HepG2 (cell line): ENCODE results near the gene RAPSN. TPM values are rescaled to one million over a fixed set of nuclear protein-coding genes. Genes with fewer than 3 reads are reported as not detected.

Experiments
- DPF2 ChIP-seq: sonication (generic); formaldehyde crosslinking; IDR thresholded peaks from 2 replicates; pipeline ENCODE4 v1.4.0; 2020; ENCODE audit warnings: mild to moderate bottlenecking, low read depth, missing genetic modification reagents, borderline replicate concordance
- FLYWCH1 ChIP-seq: sonication (generic); formaldehyde crosslinking; IDR thresholded peaks from 2 replicates; pipeline ENCODE4 v1.8.1; 2023; ENCODE audit warnings: mild to moderate bottlenecking, missing genetic modification reagents
- GTF2F1 ChIP-seq: fragments of 150-350 bp; IDR thresholded peaks from 2 replicates; pipeline ENCODE4 v1.6.1; 2014; ENCODE audit warnings: low read length
- HNF4A ChIP-seq: sonication (generic); formaldehyde crosslinking; IDR thresholded peaks from 2 replicates; pipeline ENCODE4 v1.4.0; 2020; ENCODE audit warnings: missing genetic modification reagents
- IKZF4 ChIP-seq: sonication (generic); formaldehyde crosslinking; IDR thresholded peaks from 2 replicates; pipeline ENCODE4 v1.5.1; 2020; ENCODE audit warnings: borderline replicate concordance, mild to moderate bottlenecking, low read depth, missing genetic modification reagents; ENCODE audit errors: not compliant biosample characterization
- KAT2B ChIP-seq: fragments of 150-350 bp; IDR thresholded peaks from 2 replicates; pipeline ENCODE4 v1.6.1; 2014; ENCODE audit warnings: low read depth, low read length, borderline replicate concordance
- PHF5A ChIP-seq: IDR thresholded peaks from one replicate; pipeline ENCODE4 v1.6.1; 2018; ENCODE audit warnings: low read depth, missing genetic modification reagents; ENCODE audit not compliant: unreplicated experiment
- SRSF4 ChIP-seq: fragments of 200-400 bp; formaldehyde crosslinking; IDR thresholded peaks from one replicate; pipeline ENCODE4 v1.6.1; 2018; ENCODE audit warnings: mild to moderate bottlenecking, low read depth, low read length, moderate library complexity; ENCODE audit not compliant: poor library complexity, severe bottlenecking
- ZNF136 ChIP-seq: sonication (generic); formaldehyde crosslinking; IDR thresholded peaks from 2 replicates; pipeline ENCODE4 v1.8.1; 2022; ENCODE audit warnings: low read depth, mild to moderate bottlenecking, moderate library complexity, missing genetic modification reagents
- ZNF143 ChIP-seq: sonication (generic); formaldehyde crosslinking; IDR thresholded peaks from 2 replicates; pipeline ENCODE4 v1.4.0; 2020; ENCODE audit warnings: missing genetic modification reagents
- ZNF256 ChIP-seq: sonication (generic); formaldehyde crosslinking; conservative IDR thresholded peaks from 2 replicates; pipeline ENCODE4 v1.4.0; 2020; ENCODE audit warnings: missing genetic modification reagents
- ZNF644 ChIP-seq: IDR thresholded peaks from 2 replicates; pipeline ENCODE4 v1.6.1; 2016; ENCODE audit warnings: low read depth
- ZNF687 ChIP-seq: sonication (generic); formaldehyde crosslinking; IDR thresholded peaks from 2 replicates; pipeline ENCODE4 v1.5.1; 2020; ENCODE audit warnings: mild to moderate bottlenecking, missing genetic modification reagents, moderate library complexity
- polyA plus RNA-seq, 8 experiments: library from polyadenylated mRNA; depleted of rRNA in 3 of 8; stranded (reverse) in 7 of 8; unstranded in 1 of 8; fragments of >200 nt; fragmentation: Illumina TruSeq in 4 of 8; extraction: Trizol in 4 of 8; gene quantifications; 2 replicates each; pipeline versions ENCODE4 v1.2.1 to v1.2.3, GENCODE V29; 2011 to 2016; ENCODE audit warnings: low read depth in 4 of 8, missing spikeins in 1 of 8, mixed read lengths in 1 of 8; ENCODE audit not compliant: insufficient read depth in 1 of 8
- total RNA-seq, 5 experiments: library from RNA; depleted of rRNA; stranded (reverse); fragments of >200 nt; fragmentation: Illumina TruSeq; extraction: Trizol; gene quantifications; 2 replicates each; pipeline ENCODE4 v1.2.3, GENCODE V29; 2016; ENCODE audit warnings: low read depth in 1 of 5
- TF ChIP-seq, protein P1 (sequence below): sonication (generic); formaldehyde crosslinking; IDR thresholded peaks from 2 replicates; pipeline ENCODE4 v1.8.0; 2022; ENCODE audit warnings: missing genetic modification reagents, low read depth, mild to moderate bottlenecking, borderline replicate concordance
- TF ChIP-seq, protein P2 (sequence below): IDR thresholded peaks from 2 replicates; pipeline ENCODE4 v1.4.0; 2020; ENCODE audit warnings: mild to moderate bottlenecking, missing genetic modification reagents
- TF ChIP-seq, protein P3 (sequence below): sonication (generic); formaldehyde crosslinking; IDR thresholded peaks from 2 replicates; pipeline ENCODE4 v1.5.1; 2020; ENCODE audit warnings: missing genetic modification reagents, mild to moderate bottlenecking, borderline replicate concordance
- TF ChIP-seq, protein P4 (sequence below): fragments of 450-650 bp; IDR thresholded peaks from 2 replicates; pipeline ENCODE4 v1.6.1; 2016

Gene RAPSN
- total and polyA plus RNA-seq, 2 of the 13 experiments (the other 11 are each of a cell fraction or from before 2014, with no cell fraction given): 0.15 to 1.2 TPM

DNA sequence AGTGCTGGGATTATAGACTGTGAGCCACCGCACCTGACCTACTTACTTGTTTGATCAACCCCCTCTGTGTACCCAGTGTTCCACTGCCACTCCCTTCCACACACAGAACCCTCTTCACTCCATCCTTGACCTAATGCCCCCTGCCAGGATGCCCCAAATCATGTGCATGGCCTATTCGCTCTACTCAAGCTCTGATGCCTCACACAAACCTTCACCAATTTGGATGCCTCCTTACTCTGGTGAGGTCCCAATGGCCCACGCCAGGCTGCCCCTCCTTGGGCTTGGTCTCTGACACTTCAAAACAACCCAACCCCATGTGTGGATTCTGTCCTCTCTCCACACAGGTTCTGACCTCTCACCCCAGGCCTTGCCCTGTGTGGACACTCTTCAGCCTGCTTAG lies 13.2 kb downstream of the RAPSN start (continued):
- TF ChIP-seq SRSF4 (no peak), ZNF256 (CRISPR knock-in tag) (no peak), GTF2F1 (no peak), IKZF4 (no peak), DPF2 (CRISPR knock-in tag) (0 out of 2 replicates have a peak, but pooled peaks have one; percentile 44), HNF4A (CRISPR knock-in tag) (peak; percentile 79), KAT2B (no peak), ZNF143 (CRISPR knock-in tag) (peak; percentile 21; the same call in 1 of the 2 replicates), PHF5A (no peak), ZNF644 (peak; percentile 61; the same call in 1 of the 2 replicates), FLYWCH1 (CRISPR knock-in tag) (no peak), ZNF687 (CRISPR knock-in tag) (peak; percentile 70), ZNF136 (CRISPR knock-in tag) (no peak)
- TF ChIP-seq, protein P1, sequence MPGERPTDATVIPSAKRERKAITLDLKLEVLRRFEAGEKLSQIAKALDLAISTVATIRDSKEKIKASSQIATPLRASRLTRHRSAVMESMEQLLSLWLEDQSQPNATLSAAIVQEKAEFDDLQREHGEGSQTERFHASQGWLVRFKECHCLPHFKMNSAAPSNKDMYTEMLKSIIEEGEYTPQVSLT (CRISPR knock-in tag): no peak
- TF ChIP-seq, protein P2, sequence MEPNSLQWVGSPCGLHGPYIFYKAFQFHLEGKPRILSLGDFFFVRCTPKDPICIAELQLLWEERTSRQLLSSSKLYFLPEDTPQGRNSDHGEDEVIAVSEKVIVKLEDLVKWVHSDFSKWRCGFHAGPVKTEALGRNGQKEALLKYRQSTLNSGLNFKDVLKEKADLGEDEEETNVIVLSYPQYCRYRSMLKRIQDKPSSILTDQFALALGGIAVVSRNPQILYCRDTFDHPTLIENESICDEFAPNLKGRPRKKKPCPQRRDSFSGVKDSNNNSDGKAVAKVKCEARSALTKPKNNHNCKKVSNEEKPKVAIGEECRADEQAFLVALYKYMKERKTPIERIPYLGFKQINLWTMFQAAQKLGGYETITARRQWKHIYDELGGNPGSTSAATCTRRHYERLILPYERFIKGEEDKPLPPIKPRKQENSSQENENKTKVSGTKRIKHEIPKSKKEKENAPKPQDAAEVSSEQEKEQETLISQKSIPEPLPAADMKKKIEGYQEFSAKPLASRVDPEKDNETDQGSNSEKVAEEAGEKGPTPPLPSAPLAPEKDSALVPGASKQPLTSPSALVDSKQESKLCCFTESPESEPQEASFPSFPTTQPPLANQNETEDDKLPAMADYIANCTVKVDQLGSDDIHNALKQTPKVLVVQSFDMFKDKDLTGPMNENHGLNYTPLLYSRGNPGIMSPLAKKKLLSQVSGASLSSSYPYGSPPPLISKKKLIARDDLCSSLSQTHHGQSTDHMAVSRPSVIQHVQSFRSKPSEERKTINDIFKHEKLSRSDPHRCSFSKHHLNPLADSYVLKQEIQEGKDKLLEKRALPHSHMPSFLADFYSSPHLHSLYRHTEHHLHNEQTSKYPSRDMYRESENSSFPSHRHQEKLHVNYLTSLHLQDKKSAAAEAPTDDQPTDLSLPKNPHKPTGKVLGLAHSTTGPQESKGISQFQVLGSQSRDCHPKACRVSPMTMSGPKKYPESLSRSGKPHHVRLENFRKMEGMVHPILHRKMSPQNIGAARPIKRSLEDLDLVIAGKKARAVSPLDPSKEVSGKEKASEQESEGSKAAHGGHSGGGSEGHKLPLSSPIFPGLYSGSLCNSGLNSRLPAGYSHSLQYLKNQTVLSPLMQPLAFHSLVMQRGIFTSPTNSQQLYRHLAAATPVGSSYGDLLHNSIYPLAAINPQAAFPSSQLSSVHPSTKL (CRISPR knock-in tag): peak; percentile 86
- TF ChIP-seq, protein P3, sequence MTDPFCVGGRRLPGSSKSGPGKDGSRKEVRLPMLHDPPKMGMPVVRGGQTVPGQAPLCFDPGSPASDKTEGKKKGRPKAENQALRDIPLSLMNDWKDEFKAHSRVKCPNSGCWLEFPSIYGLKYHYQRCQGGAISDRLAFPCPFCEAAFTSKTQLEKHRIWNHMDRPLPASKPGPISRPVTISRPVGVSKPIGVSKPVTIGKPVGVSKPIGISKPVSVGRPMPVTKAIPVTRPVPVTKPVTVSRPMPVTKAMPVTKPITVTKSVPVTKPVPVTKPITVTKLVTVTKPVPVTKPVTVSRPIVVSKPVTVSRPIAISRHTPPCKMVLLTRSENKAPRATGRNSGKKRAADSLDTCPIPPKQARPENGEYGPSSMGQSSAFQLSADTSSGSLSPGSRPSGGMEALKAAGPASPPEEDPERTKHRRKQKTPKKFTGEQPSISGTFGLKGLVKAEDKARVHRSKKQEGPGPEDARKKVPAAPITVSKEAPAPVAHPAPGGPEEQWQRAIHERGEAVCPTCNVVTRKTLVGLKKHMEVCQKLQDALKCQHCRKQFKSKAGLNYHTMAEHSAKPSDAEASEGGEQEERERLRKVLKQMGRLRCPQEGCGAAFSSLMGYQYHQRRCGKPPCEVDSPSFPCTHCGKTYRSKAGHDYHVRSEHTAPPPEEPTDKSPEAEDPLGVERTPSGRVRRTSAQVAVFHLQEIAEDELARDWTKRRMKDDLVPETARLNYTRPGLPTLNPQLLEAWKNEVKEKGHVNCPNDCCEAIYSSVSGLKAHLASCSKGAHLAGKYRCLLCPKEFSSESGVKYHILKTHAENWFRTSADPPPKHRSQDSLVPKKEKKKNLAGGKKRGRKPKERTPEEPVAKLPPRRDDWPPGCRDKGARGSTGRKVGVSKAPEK (CRISPR knock-in tag): 0 out of 2 replicates have a peak, but pooled peaks have one; percentile 41
- TF ChIP-seq, protein P4, sequence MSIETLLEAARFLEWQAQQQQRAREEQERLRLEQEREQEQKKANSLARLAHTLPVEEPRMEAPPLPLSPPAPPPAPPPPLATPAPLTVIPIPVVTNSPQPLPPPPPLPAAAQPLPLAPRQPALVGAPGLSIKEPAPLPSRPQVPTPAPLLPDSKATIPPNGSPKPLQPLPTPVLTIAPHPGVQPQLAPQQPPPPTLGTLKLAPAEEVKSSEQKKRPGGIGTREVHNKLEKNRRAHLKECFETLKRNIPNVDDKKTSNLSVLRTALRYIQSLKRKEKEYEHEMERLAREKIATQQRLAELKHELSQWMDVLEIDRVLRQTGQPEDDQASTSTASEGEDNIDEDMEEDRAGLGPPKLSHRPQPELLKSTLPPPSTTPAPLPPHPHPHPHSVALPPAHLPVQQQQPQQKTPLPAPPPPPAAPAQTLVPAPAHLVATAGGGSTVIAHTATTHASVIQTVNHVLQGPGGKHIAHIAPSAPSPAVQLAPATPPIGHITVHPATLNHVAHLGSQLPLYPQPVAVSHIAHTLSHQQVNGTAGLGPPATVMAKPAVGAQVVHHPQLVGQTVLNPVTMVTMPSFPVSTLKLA: no peak
